Measurements from ENCODE around the gene DYNLT3. TPM values are rescaled to one million over a fixed set of nuclear protein-coding genes. Genes with fewer than 3 reads are reported as not detected.

The DYNLT3 gene
- total RNA-seq, 1 donor from 2014 or later: 32.1 TPM

GRCh38 chrX:37815366-37815765 is 32.0 kb downstream of the DYNLT3 start:
- no peak for TF ChIP-seq CTCF (conservative IDR thresholded peaks at IDR 0.05; ENCODE audit: low read depth, low read length)
- DNase-seq (ENCODE audit: low read depth): no peak
- H3K4me3 ChIP-seq (ENCODE audit: low read depth, low read length): no peak overlapping the region

- no peak overlapping the region for H3K4me3 ChIP-seq (ENCODE audit: low read depth, low read length)
- TF ChIP-seq CTCF (conservative IDR thresholded peaks at IDR 0.05; ENCODE audit: low read depth, low read length): no peak
- no peak for DNase-seq (ENCODE audit: low read depth)
Measured at GRCh38 chrX:37813570-37813969, 33.8 kb downstream of the DYNLT3 start.

GRCh38 chrX:37812110-37812509 is 35.3 kb downstream of the DYNLT3 start:
- TF ChIP-seq CTCF (conservative IDR thresholded peaks at IDR 0.05; ENCODE audit: low read depth, low read length): no peak

GRCh38 chrX:37809970-37810369 is 37.4 kb downstream of the DYNLT3 start:
- TF ChIP-seq CTCF (conservative IDR thresholded peaks at IDR 0.05; ENCODE audit: low read depth, low read length): no peak
- DNase-seq (ENCODE audit: low read depth): no peak
- H3K4me3 ChIP-seq (ENCODE audit: low read depth, low read length): no peak overlapping the region

More at GRCh38 chrX:37812110-37812509, 35.3 kb downstream of the DYNLT3 start:
- no peak for DNase-seq (ENCODE audit: low read depth)
- no peak overlapping the region for H3K4me3 ChIP-seq (ENCODE audit: low read depth, low read length)

GRCh38 chrX:37803057-37803456 is 44.3 kb downstream of the DYNLT3 start:
- DNase-seq (ENCODE audit: low read depth): no peak

GRCh38 chrX:37802028-37802427 is 45.3 kb downstream of the DYNLT3 start:
- no peak for DNase-seq (ENCODE audit: low read depth)
- no peak for TF ChIP-seq CTCF (conservative IDR thresholded peaks at IDR 0.05; ENCODE audit: low read depth, low read length)
- no peak overlapping the region for H3K4me3 ChIP-seq (ENCODE audit: low read depth, low read length)

More at GRCh38 chrX:37803057-37803456, 44.3 kb downstream of the DYNLT3 start:
- no peak overlapping the region for H3K4me3 ChIP-seq (ENCODE audit: low read depth, low read length)
- no peak for TF ChIP-seq CTCF (conservative IDR thresholded peaks at IDR 0.05; ENCODE audit: low read depth, low read length)

GRCh38 chrX:37800717-37801116 is 46.7 kb downstream of the DYNLT3 start:
- H3K4me3 ChIP-seq (ENCODE audit: low read depth, low read length): no peak overlapping the region
- no peak for TF ChIP-seq CTCF (conservative IDR thresholded peaks at IDR 0.05; ENCODE audit: low read depth, low read length)
- no peak for DNase-seq (ENCODE audit: low read depth)

All from epithelial cell of proximal tubule (primary cell).